Choroid plexus epithelial cell (primary cell): Measurements from ENCODE around the gene NTSR2.

ENCODE experiments used
- DNase-seq: peaks from one replicate; pipeline ENCODE4 v3.0.0-alpha.2; 2010; ENCODE audit warnings: low read depth
- H3K4me3 ChIP-seq: 2 replicates; pipeline ENCODE4 v1.5.1; 2011; ENCODE audit warnings: low read depth, mild to moderate bottlenecking, control low read depth, low read length, moderate library complexity
- TF ChIP-seq, protein P1 (sequence below): conservative IDR thresholded peaks from 2 replicates; pipeline ENCODE4 v1.5.1; 2011; ENCODE audit warnings: low read depth, mild to moderate bottlenecking, control low read depth, inconsistent platforms, low read length, moderate library complexity

NTSR2 gene

GRCh38 chr2:11672407-11672806 lies 2.4 kb upstream of the NTSR2 start:
- no peak overlapping the region for H3K4me3 ChIP-seq
- TF ChIP-seq, protein P1, sequence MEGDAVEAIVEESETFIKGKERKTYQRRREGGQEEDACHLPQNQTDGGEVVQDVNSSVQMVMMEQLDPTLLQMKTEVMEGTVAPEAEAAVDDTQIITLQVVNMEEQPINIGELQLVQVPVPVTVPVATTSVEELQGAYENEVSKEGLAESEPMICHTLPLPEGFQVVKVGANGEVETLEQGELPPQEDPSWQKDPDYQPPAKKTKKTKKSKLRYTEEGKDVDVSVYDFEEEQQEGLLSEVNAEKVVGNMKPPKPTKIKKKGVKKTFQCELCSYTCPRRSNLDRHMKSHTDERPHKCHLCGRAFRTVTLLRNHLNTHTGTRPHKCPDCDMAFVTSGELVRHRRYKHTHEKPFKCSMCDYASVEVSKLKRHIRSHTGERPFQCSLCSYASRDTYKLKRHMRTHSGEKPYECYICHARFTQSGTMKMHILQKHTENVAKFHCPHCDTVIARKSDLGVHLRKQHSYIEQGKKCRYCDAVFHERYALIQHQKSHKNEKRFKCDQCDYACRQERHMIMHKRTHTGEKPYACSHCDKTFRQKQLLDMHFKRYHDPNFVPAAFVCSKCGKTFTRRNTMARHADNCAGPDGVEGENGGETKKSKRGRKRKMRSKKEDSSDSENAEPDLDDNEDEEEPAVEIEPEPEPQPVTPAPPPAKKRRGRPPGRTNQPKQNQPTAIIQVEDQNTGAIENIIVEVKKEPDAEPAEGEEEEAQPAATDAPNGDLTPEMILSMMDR, result no peak
- DNase-seq, result no peak

GRCh38 chr2:11667866-11668637 lies 1.9 kb downstream of the NTSR2 start:
- DNase-seq, result no peak
- TF ChIP-seq, protein P1, result no peak
- H3K4me3 ChIP-seq, result no peak overlapping the region

GRCh38 chr2:11667194-11667593 lies 2.8 kb downstream of the NTSR2 start:
- TF ChIP-seq, protein P1, result no peak
- H3K4me3 ChIP-seq, result no peak overlapping the region
- no peak for DNase-seq

DNA sequence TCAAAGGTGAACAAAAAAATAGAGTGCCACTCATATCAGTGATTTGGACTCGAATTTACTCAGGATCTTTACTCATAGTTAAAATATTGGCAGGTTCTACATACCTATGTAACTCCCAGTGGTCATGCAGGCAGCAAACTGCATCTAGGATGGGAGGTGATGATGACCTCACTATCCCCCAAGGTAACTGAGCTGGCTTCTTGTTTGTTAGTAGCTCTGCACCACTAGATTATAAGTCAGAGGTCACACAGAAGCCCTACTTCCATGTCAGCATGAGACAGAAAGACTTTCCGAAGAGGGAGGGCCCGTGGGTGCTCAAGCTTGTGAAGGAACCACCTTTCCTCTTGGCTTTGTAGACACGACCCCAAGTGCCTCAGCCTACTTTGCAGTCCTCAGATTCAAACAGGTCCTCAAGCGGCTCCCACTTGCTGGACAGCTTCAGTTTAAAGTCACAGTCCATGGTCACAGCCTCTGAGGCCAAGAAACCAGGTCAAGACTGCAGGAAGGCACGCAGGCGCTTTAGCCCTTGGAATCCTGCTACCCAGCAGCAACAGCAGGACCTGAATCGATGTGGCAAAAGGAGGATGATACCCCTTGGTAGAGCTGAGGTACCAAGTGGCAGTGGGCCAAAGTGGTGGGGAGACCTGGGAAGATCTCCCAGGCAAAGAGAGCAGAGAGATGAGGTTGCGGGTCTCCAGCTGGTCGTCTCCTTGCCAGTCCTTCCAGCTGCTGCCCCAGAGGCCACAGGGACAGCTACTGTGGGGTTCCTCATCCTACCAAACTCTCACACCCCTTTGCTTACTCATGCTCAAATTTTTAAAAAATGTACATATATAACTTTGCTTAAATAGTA lies 4.3 kb downstream of the NTSR2 start:
- TF ChIP-seq, protein P1, result no peak
- DNase-seq, result no peak
- H3K4me3 ChIP-seq, result no peak overlapping the region

DNA sequence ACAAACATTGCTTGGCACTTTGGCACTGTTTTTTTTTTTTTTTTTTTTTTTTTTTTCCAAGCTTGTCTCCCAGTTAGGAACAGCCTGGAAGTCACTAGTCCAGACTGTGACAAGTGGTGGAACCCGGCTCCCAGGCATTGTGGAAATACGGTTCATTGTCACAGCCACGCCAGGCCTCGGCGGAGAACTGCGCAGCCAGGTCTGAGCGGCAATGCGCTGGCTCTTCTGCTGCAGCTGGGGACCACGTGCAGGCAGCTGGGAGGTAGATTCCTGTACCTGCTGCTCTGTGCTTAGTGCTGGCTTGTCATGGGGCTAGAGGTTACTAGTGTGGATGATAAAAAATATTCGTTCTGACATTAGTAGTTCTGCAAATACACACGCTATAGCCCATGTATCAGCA lies 5.0 kb downstream of the NTSR2 start:
- TF ChIP-seq, protein P1, result no peak
- no peak overlapping the region for H3K4me3 ChIP-seq

DNA sequence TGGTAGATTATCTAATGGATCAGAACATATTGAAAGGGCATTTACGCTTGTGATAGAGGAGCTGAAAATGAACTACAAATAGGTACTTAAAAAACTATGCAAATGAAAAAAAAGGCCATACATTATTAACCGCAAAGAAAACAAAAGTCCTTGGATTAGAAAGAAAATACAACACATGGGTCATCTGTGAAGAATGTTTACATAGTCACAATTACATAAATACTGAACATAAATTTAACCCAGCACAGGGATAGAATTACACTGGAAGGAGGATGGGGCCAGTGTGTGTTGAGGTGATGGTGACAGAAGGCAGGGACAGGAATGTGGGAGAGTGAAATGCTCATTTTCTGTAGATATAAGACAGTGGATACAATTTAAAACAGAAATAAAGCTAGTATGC lies 6.6 kb downstream of the NTSR2 start:
- TF ChIP-seq, protein P1, result no peak
- DNase-seq, result peak; percentile 19
- H3K4me3 ChIP-seq, result no peak overlapping the region

More for the DNA sequence above, 5.0 kb downstream of the NTSR2 start:
- no peak for DNase-seq
